Measurements from ENCODE around the gene ZYG11B.
"Not testable (repeated sequence)": the region's sequence is repeated elsewhere in the genome, so short reads cannot be mapped to it uniquely, and the experiment has no call there.

The ZYG11B gene

DNA sequence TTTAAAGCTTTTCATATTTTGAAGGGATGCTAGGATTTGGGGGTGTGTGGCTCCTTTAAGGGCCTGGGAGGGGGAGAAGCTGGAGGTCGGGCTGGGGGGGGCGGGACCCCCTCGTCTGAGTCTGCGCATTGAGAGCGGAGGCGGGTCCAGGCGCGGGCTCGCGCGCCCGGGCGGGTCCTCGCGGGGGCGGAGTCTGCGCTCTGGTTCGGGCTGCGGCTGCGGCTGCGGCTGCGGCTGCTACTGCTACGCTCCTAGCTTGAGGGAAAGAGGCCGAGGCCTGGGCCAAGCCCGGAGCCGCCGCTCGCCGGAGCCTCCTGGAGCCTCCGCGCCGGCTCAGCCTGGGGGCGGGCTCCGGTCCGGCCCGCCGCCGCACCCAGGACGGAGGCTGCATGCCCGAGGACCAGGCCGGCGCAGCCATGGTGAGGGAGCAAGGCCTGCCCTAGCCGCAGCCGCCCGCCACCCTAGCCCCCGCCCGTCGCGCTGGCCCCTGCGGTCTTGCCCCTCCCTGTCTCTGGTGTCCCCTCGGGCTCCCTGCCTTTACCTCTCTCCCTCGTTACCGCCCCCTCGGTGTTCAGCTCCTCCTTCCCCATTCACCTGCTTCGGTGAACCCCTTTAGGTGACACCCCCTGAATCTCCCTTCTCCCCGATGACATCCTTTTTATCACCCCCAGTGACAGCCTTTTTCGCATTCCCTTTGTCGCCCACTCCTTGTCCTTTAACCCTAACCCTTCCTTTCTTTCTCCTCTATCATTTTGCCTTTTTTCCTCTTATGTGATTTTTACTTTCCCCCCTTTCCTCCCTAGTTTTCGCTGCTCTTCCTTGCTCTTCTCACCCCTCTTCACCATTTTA, at the start of gene ZYG11B:
ZYG11B (plus strand) TSS at position 189 of the 849 bp plus-strand sequence; CDS start at position 390, 201 bp downstream.
- FAIRE-seq (no peak), DNase-seq (ENCODE audit: low spot score) (peak; percentile 96)

GRCh38 chr1:52677076-52677806, 49.0 kb upstream of the ZYG11B start:
- DNase-seq (ENCODE audit: low spot score) (no peak), FAIRE-seq (no peak)

GRCh38 chr1:52679048-52679447, 47.2 kb upstream of the ZYG11B start:
- DNase-seq (ENCODE audit: low spot score) (no peak), FAIRE-seq (no peak)

- no peak for FAIRE-seq
- no peak for DNase-seq (ENCODE audit: low spot score)
Observed at GRCh38 chr1:52679498-52679897, 46.8 kb upstream of the ZYG11B start.

DNA sequence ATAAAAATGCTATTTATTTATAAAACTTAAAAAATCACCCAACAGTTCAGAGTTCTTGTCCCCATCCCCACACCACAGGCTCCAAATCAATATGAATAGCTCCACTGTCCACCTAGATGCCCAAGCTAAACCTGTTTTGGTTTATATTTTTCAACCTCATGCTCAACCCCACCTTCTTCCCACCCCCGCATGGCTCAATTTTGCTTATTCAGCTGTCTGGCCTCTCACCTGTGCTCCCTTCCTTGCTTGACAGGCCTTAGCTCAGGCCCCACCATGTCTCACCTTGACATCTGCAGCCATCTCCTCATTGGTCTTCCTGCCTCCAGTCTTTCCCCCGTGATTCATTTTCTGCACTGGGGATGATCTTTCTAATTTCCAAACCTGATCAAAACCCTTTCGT, 45.9 kb upstream of the ZYG11B start:
- FAIRE-seq = no peak
- DNase-seq (ENCODE audit: low spot score) = no peak

GRCh38 chr1:52681136-52681535, 45.1 kb upstream of the ZYG11B start:
- FAIRE-seq (no peak), DNase-seq (ENCODE audit: low spot score) (no peak)

DNA sequence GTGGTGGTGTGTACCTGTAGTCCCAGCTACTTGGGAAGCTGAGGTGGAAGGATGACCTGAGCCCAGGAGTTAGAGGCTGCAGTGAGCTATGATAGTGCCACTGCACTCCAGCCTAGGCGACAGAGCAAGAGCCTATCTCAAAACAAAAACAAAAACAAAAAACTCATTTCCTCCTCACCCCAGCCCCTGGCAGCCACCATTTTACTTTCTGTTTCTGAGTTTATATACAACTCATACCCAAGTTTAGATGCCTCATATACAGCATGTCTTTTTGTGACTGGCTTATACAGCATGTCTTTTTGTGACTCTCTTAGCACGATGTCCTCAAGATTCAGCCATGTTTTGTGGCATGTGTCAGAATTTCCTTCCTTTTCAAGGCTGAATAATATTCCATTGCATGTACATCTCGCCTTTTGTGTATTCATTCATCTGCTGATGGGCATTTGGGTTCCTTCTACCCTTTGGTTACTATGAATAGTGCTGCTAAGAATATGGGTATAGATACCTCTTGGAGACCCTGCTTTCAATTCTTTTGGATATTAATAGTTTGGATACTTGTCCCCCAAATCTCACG, 42.8 kb upstream of the ZYG11B start:
- FAIRE-seq (no peak), DNase-seq (ENCODE audit: low spot score) (no peak)

GRCh38 chr1:52684545-52684944, 41.7 kb upstream of the ZYG11B start:
- FAIRE-seq (no peak), DNase-seq (ENCODE audit: low spot score) (no peak)

DNA sequence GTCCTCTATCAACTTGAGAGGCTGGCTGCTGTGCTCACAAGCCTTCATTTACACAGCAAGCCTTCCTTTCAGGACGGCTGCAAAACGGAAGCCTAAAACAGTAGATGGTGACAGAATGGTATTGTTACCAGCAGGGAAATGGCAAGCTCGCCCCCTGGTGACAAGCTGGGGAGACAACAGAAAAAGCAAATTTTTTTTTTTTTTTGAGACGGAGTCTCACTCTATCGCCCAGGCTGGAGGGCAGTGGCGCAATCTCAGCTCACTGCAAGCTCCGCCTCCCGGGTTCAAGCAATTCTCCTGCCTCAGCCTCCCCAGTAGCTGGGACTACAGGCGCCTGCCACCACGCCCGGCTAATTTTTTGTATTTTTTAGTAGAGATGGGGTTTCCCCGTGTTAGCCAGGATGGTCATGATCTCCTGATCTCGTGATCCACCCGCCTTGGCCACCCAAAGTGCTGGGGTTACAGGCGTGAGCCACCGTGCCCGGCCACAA, 39.9 kb upstream of the ZYG11B start:
- peak; percentile 66 for DNase-seq (ENCODE audit: low spot score)
- not testable (repeated sequence) for FAIRE-seq

DNA sequence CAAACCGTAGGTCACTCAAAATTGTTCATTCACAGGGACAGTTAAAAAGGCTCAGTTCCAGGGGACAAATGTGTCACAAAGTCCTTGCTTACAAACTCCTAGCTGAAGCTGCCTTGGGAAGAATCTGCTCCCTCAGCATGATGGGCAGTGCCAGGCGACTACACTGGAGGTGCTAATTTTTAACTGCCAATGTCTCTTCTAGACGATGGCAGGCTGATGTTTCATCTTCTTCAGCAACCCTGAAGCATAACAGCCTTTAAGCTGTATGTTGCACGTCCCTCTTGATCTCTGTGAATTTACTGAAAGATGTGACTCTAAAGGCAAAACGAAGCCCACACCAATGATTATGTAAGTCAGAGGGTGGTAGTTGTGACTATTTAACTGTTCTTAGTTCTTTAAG, 39.4 kb upstream of the ZYG11B start:
- DNase-seq (ENCODE audit: low spot score) (no peak), FAIRE-seq (no peak)

DNA sequence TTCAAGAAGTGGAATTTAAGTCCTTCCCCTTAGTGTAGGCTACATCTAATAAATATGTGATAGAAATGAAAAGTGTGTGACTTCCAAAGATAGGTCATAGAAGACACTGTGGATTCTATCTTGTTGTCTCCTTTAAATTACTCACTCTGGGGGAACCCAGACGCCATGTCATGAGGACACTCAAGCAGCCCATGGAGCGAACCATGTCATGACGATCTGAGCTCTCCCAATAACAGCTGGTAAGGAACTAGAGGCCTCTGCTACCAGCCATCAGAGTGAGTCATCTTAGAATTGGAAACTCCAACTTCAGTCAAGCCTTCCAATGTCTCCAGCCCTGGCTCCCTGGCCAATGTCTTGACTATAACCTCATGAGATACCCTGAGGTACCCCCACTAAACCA, 34.4 kb upstream of the ZYG11B start:
- FAIRE-seq (no peak), DNase-seq (ENCODE audit: low spot score) (no peak)

- no peak for DNase-seq (ENCODE audit: low spot score)
- no peak for FAIRE-seq
Observed at GRCh38 chr1:52692697-52693096, 33.6 kb upstream of the ZYG11B start.

- not testable (repeated sequence) for FAIRE-seq; DNase-seq (ENCODE audit: low spot score)
Observed at GRCh38 chr1:52693351-52693750, 32.9 kb upstream of the ZYG11B start.

DNA sequence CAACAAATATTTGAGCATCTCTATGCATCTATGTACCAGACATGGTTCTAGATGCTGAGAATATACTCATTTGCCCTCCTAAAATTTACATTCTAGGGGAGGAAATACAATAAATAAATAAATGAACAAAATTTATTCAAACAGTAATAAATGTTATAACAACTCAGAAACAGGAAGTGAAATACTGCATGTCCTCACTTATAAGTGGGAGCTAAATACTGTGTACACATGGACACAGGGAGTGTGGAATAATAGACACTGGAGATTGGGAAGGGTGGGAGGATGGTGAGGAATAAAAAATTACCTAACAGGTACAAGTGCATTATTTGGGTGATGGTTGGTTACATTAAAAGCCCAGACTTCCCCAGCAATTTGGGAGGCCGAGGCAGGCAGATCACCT, 32.4 kb upstream of the ZYG11B start:
- DNase-seq (ENCODE audit: low spot score) (no peak), FAIRE-seq (no peak)

- FAIRE-seq = no peak
Observed at GRCh38 chr1:52695627-52696026, 30.6 kb upstream of the ZYG11B start.

GRCh38 chr1:52697795-52698674, 28.2 kb upstream of the ZYG11B start, which contains the start of gene COA7:
TSS of gene COA7 (minus strand) at chr1:52698347. CDS start at chr1:52698326, 21 bp downstream.
- no peak for FAIRE-seq
- peak; percentile 91 for DNase-seq (ENCODE audit: low spot score)

More at GRCh38 chr1:52695627-52696026, 30.6 kb upstream of the ZYG11B start:
- DNase-seq (ENCODE audit: low spot score) = no peak

DNA sequence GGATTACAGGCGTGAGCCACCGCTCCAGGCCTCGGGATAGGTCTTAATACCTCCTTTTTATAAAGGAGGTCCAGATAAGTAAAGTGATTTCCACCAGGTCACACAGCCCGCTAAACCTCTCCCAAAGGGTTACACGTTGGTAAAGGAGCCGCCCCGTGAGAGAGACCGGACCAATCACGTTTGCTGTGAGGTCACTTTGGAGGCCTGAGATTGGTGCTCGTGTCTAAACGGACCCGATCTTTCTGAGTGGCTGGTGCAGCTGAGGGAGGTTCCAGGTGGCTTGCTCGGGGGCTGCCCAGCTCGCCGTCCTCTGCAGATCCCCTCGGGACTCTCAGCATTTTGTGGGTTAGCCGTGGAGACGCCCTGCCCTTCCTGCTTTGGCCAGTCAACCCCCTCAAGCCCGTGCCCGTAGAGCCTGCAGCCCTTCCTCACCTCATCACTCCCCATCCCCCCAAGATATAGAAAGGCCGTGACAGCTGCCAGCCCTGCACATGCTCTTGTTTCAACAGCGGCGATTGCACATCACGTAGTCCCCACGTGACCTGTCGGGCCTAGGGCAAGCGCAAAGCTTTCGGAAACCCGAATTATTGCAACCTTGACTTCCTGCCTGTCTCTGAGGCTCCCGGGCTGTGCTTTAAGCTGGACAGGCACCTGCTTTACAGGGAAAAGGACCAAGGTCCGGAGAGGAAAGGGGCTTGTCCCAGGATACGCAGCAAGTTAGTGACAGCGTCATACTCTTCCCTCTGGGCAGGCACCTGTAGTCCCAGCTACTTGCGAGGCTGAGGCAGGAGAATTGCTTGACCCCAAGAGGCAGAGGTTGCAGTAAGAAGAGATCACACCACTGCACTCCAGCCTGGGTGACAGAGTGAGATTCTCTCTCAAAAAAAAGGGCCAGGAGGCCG, 23.1 kb upstream of the ZYG11B start:
- FAIRE-seq (no peak), DNase-seq (ENCODE audit: low spot score) (peak; percentile 67)

DNA sequence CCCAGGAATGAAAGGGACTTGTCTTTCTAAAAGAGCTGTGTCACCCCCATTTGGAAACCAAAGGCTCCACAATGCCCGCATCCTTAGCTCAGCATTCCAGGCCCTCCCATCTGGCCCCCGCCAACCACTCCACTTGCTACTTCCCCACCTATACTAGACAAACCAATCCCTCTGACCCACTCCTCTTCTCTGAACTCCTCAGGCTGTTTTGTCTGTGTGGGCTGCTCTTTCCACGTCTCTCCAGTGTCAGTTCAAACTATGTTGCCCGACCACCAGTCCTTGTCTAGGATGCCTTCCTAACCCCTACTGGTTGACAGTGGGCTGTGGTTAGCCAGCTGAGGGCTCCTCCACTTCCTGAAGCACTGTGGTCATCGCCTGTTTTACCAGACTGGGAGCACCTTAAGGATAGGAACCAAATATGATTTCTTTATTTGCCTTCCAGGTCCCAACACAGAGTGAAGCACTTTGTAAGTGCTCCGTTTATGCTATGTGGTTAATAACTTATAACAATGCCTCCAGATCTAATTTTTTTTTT, 20.1 kb upstream of the ZYG11B start:
- FAIRE-seq (no peak), DNase-seq (ENCODE audit: low spot score) (no peak)
